Measurements from ENCODE around the gene ARHGAP15. TPM values are rescaled to one million over a fixed set of nuclear protein-coding genes. Genes with fewer than 3 reads are reported as not detected.

The ARHGAP15 gene
- total RNA-seq, 1 donor from 2014 or later, result not detected

DNA sequence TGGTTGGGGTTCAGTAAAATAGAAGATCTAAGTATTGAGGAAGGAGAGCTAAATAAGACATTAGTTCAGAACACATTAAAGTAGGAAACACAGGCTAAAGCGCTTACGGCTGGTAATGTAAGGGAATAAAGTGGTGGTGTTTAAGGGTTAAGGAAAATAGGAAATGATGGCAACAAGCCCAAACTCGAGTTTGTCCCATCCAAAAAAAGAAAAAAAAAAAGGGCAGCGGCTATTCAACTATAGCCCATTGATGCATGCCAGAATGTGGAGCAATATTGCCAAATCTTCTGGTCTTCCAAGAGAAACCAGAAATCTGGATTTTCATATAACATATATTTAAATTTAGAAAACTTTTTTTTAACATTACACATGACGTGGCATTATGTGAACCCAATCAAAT is 161.0 kb downstream of the ARHGAP15 start:
- TF ChIP-seq EZH2 (IDR thresholded peaks at IDR 0.05; ENCODE audit: insufficient read depth, low read length), result no peak
- TF ChIP-seq, protein P1, sequence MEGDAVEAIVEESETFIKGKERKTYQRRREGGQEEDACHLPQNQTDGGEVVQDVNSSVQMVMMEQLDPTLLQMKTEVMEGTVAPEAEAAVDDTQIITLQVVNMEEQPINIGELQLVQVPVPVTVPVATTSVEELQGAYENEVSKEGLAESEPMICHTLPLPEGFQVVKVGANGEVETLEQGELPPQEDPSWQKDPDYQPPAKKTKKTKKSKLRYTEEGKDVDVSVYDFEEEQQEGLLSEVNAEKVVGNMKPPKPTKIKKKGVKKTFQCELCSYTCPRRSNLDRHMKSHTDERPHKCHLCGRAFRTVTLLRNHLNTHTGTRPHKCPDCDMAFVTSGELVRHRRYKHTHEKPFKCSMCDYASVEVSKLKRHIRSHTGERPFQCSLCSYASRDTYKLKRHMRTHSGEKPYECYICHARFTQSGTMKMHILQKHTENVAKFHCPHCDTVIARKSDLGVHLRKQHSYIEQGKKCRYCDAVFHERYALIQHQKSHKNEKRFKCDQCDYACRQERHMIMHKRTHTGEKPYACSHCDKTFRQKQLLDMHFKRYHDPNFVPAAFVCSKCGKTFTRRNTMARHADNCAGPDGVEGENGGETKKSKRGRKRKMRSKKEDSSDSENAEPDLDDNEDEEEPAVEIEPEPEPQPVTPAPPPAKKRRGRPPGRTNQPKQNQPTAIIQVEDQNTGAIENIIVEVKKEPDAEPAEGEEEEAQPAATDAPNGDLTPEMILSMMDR (IDR thresholded peaks at IDR 0.05; ENCODE audit: insufficient read depth, low read depth, low read length), result no peak
- Histone ChIP-seq H3K36me3 (ENCODE audit: insufficient read depth, low read length) (no peaks in the 10 kb centered on the region), H3K79me2 (ENCODE audit: insufficient read depth, low read length) (no peaks in the 10 kb centered on the region), H3K27me3 (ENCODE audit: insufficient read depth, low read length) (no peaks in the 10 kb centered on the region), H3K9ac (ENCODE audit: low read length) (no peak overlapping the region), H3K4me1 (ENCODE audit: insufficient read depth, low read length) (no peaks in the 10 kb centered on the region), H2AFZ (ENCODE audit: low read depth, low read length) (no peak overlapping the region), H3K4me3 (ENCODE audit: insufficient read depth, low read depth, low read length) (no peak overlapping the region), H4K20me1 (ENCODE audit: insufficient read depth, low read length) (no peaks in the 10 kb centered on the region), H3K4me2 (ENCODE audit: low read length) (no peak overlapping the region), H3K9me3 (ENCODE audit: insufficient read depth, low read depth, low read length) (no peaks in the 10 kb centered on the region), H3K27ac (ENCODE audit: low read depth, low read length) (no peak overlapping the region)
- Mint-ChIP-seq H3K27me3 (ENCODE audit: low read depth, unreplicated experiment) (no peaks in the 10 kb centered on the region), H3K27ac (ENCODE audit: unreplicated experiment) (no peak overlapping the region), H3K4me1 (ENCODE audit: low read depth, unreplicated experiment) (no peaks in the 10 kb centered on the region), H3K4me3 (ENCODE audit: unreplicated experiment) (no peak overlapping the region), H3K36me3 (ENCODE audit: low read depth, unreplicated experiment) (no peaks in the 10 kb centered on the region), H3K9me3 (ENCODE audit: unreplicated experiment) (no peaks in the 10 kb centered on the region)
- FAIRE-seq, result no peak
- DNase-seq (ENCODE audit: low read depth), result no peak

DNA sequence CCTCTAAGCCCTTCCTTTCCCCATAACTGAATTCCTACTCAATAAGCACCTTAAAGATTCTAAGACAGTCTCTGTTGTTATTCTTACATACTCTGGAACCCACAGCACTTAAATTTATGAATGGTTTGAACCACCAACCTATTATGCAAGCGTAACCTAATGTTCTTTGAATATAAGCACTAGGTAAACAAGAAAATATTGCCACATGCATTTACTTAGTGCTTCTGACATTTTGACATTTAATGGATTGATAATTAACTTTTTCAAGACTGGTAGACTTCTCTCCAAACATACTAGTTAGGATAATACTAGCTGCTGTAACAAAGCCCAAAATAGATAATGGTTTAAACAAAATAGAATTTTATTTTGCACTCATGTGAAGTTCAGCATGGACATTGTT is 164.8 kb downstream of the ARHGAP15 start:
- Histone ChIP-seq H4K20me1 (ENCODE audit: insufficient read depth, low read length) (no peaks in the 10 kb centered on the region), H3K9ac (ENCODE audit: low read length) (no peak overlapping the region), H3K9me3 (ENCODE audit: insufficient read depth, low read depth, low read length) (no peaks in the 10 kb centered on the region), H3K4me2 (ENCODE audit: low read length) (no peak overlapping the region), H3K79me2 (ENCODE audit: insufficient read depth, low read length) (no peaks in the 10 kb centered on the region), H3K27ac (ENCODE audit: low read depth, low read length) (no peak overlapping the region), H3K4me1 (ENCODE audit: insufficient read depth, low read length) (no peaks in the 10 kb centered on the region), H3K36me3 (ENCODE audit: insufficient read depth, low read length) (no peaks in the 10 kb centered on the region), H3K4me3 (ENCODE audit: insufficient read depth, low read depth, low read length) (no peak overlapping the region), H2AFZ (ENCODE audit: low read depth, low read length) (no peak overlapping the region), H3K27me3 (ENCODE audit: insufficient read depth, low read length) (no peaks in the 10 kb centered on the region)
- TF ChIP-seq, protein P1 (IDR thresholded peaks at IDR 0.05; ENCODE audit: insufficient read depth, low read depth, low read length), result no peak
- no peak for TF ChIP-seq EZH2 (IDR thresholded peaks at IDR 0.05; ENCODE audit: insufficient read depth, low read length)
- DNase-seq (ENCODE audit: low read depth) (no peak), FAIRE-seq (no peak)
- H3K27ac Mint-ChIP-seq (ENCODE audit: unreplicated experiment), result no peak overlapping the region
- no peak overlapping the region for H3K4me3 Mint-ChIP-seq (ENCODE audit: unreplicated experiment)
- no peaks in the 10 kb centered on the region for H3K27me3 Mint-ChIP-seq (ENCODE audit: low read depth, unreplicated experiment)
- H3K36me3 Mint-ChIP-seq (ENCODE audit: low read depth, unreplicated experiment), result no peaks in the 10 kb centered on the region
- no peaks in the 10 kb centered on the region for H3K4me1 Mint-ChIP-seq (ENCODE audit: low read depth, unreplicated experiment)
- no peaks in the 10 kb centered on the region for H3K9me3 Mint-ChIP-seq (ENCODE audit: unreplicated experiment)

GRCh38 chr2:143296089-143296488 is 166.9 kb downstream of the ARHGAP15 start:
- no peak for FAIRE-seq
- Histone ChIP-seq H3K4me2 (ENCODE audit: low read length) (no peak overlapping the region), H3K36me3 (ENCODE audit: insufficient read depth, low read length) (no peaks in the 10 kb centered on the region), H4K20me1 (ENCODE audit: insufficient read depth, low read length) (no peaks in the 10 kb centered on the region), H3K79me2 (ENCODE audit: insufficient read depth, low read length) (no peaks in the 10 kb centered on the region), H3K4me1 (ENCODE audit: insufficient read depth, low read length) (no peaks in the 10 kb centered on the region), H2AFZ (ENCODE audit: low read depth, low read length) (no peak overlapping the region), H3K27ac (ENCODE audit: low read depth, low read length) (no peak overlapping the region), H3K27me3 (ENCODE audit: insufficient read depth, low read length) (no peaks in the 10 kb centered on the region), H3K9me3 (ENCODE audit: insufficient read depth, low read depth, low read length) (no peaks in the 10 kb centered on the region), H3K9ac (ENCODE audit: low read length) (no peak overlapping the region), H3K4me3 (ENCODE audit: insufficient read depth, low read depth, low read length) (no peak overlapping the region)
- no peaks in the 10 kb centered on the region for H3K36me3 Mint-ChIP-seq (ENCODE audit: low read depth, unreplicated experiment)
- peaks cover 4% of the 10 kb centered on the region for H3K4me1 Mint-ChIP-seq (ENCODE audit: low read depth, unreplicated experiment)
- no peak for DNase-seq (ENCODE audit: low read depth)
- TF ChIP-seq, protein P1 (IDR thresholded peaks at IDR 0.05; ENCODE audit: insufficient read depth, low read depth, low read length), result no peak
- TF ChIP-seq EZH2 (IDR thresholded peaks at IDR 0.05; ENCODE audit: insufficient read depth, low read length), result no peak
- no peak overlapping the region for H3K27ac Mint-ChIP-seq (ENCODE audit: unreplicated experiment)
- H3K4me3 Mint-ChIP-seq (ENCODE audit: unreplicated experiment), result no peak overlapping the region
- no peaks in the 10 kb centered on the region for H3K27me3 Mint-ChIP-seq (ENCODE audit: low read depth, unreplicated experiment)
- no peaks in the 10 kb centered on the region for H3K9me3 Mint-ChIP-seq (ENCODE audit: unreplicated experiment)
